A673 (cell line): ENCODE data around the gene SESN2. TPM values are rescaled to one million over a fixed set of nuclear protein-coding genes. Genes with fewer than 3 reads are reported as not detected.

Experiments used
- BruUV-seq: library from RNA; stranded (reverse); fragments of 400-500 nt; replicated peaks from 2 replicates; lab custom pipeline; 2021; lab: Mats Ljungman, UMichigan
- CTCF ChIA-PET: fragments of 300-600 bp; sonication (Branson Sonifier 250); formaldehyde crosslinking; loops from one replicate; lab custom pipeline; 2022; ENCODE audit warnings: antibody characterized with exemption; lab: Charles Lee
- POLR2A ChIA-PET: fragments of 300-600 bp; sonication (Branson Sonifier 250); formaldehyde crosslinking; loops from one replicate; lab custom pipeline; 2022; ENCODE audit warnings: antibody characterized with exemption; ENCODE audit not compliant: low non-redundant PET; lab: Charles Lee
- DNase-seq: peaks from one replicate; pipeline ENCODE4 v3.0.0-alpha.2; 2015; ENCODE audit warnings: low spot score
- H3K27ac ChIP-seq: fragments of 200-600 bp; sonication (generic); 2 replicates; pipeline ENCODE4 v1.5.1; 2016; ENCODE audit warnings: mixed run types, low read depth, mild to moderate bottlenecking, mixed read lengths, antibody characterized with exemption, low read length; ENCODE audit not compliant: poor library complexity, severe bottlenecking
- H3K27me3 ChIP-seq: fragments of 200-600 bp; sonication (generic); replicated peaks from 2 replicates; pipeline ENCODE4 v1.6.1; 2017; ENCODE audit warnings: mixed run types, low read depth, mild to moderate bottlenecking, mixed read lengths, antibody characterized with exemption, low read length; ENCODE audit not compliant: insufficient read depth, poor library complexity
- H3K36me3 ChIP-seq: fragments of 200-600 bp; sonication (generic); 2 replicates; pipeline ENCODE4 v1.6.1; 2016; ENCODE audit warnings: mixed run types, mild to moderate bottlenecking, mixed read lengths, antibody characterized with exemption, low read length; ENCODE audit not compliant: insufficient read depth, poor library complexity, severe bottlenecking
- H3K4me1 ChIP-seq: fragments of 200-600 bp; sonication (generic); 2 replicates; pipeline ENCODE4 v1.6.1; 2017; ENCODE audit warnings: mixed run types, mild to moderate bottlenecking, mixed read lengths, antibody characterized with exemption, low read length; ENCODE audit not compliant: insufficient read depth, poor library complexity, severe bottlenecking
- H3K4me3 ChIP-seq: fragments of 200-600 bp; sonication (generic); 2 replicates; pipeline ENCODE4 v1.5.1; 2016; ENCODE audit warnings: low read depth, mixed run types, mild to moderate bottlenecking, mixed read lengths, low read length; ENCODE audit not compliant: poor library complexity, severe bottlenecking
- H3K9me3 ChIP-seq: fragments of 200-600 bp; sonication (generic); 2 replicates; pipeline ENCODE4 v1.6.1; 2016; ENCODE audit warnings: mixed run types, low read depth, mild to moderate bottlenecking, mixed read lengths, antibody characterized with exemption, low read length; ENCODE audit not compliant: poor library complexity, severe bottlenecking
- EZH2 ChIP-seq: fragments of 200-600 bp; sonication (generic); IDR thresholded peaks from 2 replicates; pipeline ENCODE4 v1.6.1; 2017; ENCODE audit warnings: borderline replicate concordance, low read depth, mild to moderate bottlenecking, mixed read lengths, antibody characterized with exemption, low read length; ENCODE audit not compliant: poor library complexity, severe bottlenecking
- intact Hi-C: fragments of 100-400 bp; cut with micrococcal nuclease; formaldehyde crosslinking; loops from one replicate; pipeline ENCODE4 v1.10.0; 2022; ENCODE audit not compliant: unreplicated experiment
- total RNA-seq: library from RNA; stranded (reverse); gene quantifications from 2 replicates; pipeline ENCODE4 v1.2.3, GENCODE V29; 2021
- TF ChIP-seq, protein P1 (sequence below): fragments of 300-800, 200-600 bp; sonication (generic); conservative IDR thresholded peaks from 2 replicates; pipeline ENCODE4 v1.5.1; 2017; ENCODE audit warnings: low read depth, mild to moderate bottlenecking, antibody characterized with exemption, low read length, moderate library complexity, mixed read lengths

SESN2 gene
- total RNA-seq, 1 experiment from 2014 or later = 15.7 TPM

DNA sequence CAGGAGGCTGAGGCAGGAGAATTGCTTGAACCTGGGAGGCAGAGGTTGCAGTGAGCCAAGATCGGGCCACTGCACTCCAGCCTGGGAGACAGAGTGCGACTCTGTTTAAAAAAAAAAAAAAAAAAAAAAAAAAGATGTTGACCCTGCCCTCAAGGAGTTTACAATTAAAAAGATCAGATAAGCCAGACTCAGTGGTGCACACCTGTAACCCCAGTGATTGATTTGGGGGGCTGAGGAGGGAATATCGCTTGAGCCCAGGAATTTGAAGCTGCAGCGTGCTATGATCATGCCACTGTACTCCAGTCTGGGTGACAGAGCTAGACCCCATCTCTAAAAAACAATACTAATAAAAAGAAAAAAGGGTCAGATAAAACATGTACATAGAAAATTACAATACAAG is 1.6 kb upstream of the SESN2 start:
- TF ChIP-seq, protein P1, sequence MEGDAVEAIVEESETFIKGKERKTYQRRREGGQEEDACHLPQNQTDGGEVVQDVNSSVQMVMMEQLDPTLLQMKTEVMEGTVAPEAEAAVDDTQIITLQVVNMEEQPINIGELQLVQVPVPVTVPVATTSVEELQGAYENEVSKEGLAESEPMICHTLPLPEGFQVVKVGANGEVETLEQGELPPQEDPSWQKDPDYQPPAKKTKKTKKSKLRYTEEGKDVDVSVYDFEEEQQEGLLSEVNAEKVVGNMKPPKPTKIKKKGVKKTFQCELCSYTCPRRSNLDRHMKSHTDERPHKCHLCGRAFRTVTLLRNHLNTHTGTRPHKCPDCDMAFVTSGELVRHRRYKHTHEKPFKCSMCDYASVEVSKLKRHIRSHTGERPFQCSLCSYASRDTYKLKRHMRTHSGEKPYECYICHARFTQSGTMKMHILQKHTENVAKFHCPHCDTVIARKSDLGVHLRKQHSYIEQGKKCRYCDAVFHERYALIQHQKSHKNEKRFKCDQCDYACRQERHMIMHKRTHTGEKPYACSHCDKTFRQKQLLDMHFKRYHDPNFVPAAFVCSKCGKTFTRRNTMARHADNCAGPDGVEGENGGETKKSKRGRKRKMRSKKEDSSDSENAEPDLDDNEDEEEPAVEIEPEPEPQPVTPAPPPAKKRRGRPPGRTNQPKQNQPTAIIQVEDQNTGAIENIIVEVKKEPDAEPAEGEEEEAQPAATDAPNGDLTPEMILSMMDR = no peak
- TF ChIP-seq EZH2 = no peak
- no peaks in the 10 kb centered on the region for H3K36me3 ChIP-seq
- intact Hi-C loops = loop anchor here (2.0 kb wide), 1 partner anchor 71 kb away; the partner anchor contains the start of gene MED18
- H3K9me3 ChIP-seq = no peaks in the 10 kb centered on the region
- H3K27ac ChIP-seq = no peak overlapping the region
- ChIA-PET POLR2A (interaction anchor here (1.0 to 1.1 kb wide), 2 partner anchors 8 to 9 kb away, joined by 4 to 6 read pairs; no protein-coding TSS in a partner anchor), CTCF (no interaction called here)
- no peaks in the 10 kb centered on the region for H3K27me3 ChIP-seq
- BruUV-seq = no TSS peak
- no peak overlapping the region for H3K4me3 ChIP-seq
- H3K4me1 ChIP-seq = peaks cover 11% of the 10 kb centered on the region
- DNase-seq = no peak

DNA sequence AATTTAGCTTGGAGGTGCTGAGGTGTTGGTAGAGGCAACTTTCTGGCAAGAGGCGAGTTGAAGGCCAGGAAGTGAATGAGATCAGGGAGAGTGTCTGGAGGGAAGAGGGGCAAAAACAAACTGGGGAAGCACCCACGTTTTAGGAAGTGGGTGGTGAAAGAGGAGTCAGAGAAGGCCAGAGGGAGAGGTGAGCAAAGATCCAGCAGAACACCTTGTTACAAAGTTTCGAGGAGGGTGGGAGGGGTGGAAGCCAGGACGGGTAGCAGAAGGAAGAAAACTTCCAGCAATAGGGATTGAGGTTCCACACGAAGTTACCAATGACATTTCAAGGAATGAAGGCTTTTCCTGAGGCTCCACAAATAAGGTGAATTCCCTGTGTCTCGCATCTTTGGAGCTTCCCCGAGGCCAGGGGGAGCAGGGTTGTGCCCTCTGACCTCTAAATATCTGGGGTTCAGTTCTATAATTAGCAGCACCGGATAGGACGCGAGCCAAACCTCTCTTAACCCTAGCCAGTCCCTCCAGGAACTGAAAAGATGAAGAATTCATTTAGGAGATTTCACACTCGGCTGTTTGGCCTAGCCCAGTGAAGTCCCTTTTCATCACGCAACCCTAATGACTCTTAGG is 578 bp upstream of the SESN2 start:
- DNase-seq = no peak
- Histone ChIP-seq H3K27me3 (no peaks in the 10 kb centered on the region), H3K36me3 (no peaks in the 10 kb centered on the region), H3K27ac (peak overlapping the region; percentile 74), H3K4me1 (peaks cover 11% of the 10 kb centered on the region), H3K4me3 (peak overlapping the region; percentile 100), H3K9me3 (no peaks in the 10 kb centered on the region)
- intact Hi-C loops = loop anchor here (2.0 kb wide), 1 partner anchor 70 kb away; the partner anchor contains the start of gene MED18
- ChIA-PET CTCF (no interaction called here), POLR2A (interaction anchor here (1.0 to 2.5 kb wide), 3 partner anchors 9 to 10 kb away, joined by 4 to 10 read pairs (median 6); no protein-coding TSS in a partner anchor)
- no peak for TF ChIP-seq EZH2
- TF ChIP-seq, protein P1 = no peak
- TSS peak; percentile 81 for BruUV-seq

DNA sequence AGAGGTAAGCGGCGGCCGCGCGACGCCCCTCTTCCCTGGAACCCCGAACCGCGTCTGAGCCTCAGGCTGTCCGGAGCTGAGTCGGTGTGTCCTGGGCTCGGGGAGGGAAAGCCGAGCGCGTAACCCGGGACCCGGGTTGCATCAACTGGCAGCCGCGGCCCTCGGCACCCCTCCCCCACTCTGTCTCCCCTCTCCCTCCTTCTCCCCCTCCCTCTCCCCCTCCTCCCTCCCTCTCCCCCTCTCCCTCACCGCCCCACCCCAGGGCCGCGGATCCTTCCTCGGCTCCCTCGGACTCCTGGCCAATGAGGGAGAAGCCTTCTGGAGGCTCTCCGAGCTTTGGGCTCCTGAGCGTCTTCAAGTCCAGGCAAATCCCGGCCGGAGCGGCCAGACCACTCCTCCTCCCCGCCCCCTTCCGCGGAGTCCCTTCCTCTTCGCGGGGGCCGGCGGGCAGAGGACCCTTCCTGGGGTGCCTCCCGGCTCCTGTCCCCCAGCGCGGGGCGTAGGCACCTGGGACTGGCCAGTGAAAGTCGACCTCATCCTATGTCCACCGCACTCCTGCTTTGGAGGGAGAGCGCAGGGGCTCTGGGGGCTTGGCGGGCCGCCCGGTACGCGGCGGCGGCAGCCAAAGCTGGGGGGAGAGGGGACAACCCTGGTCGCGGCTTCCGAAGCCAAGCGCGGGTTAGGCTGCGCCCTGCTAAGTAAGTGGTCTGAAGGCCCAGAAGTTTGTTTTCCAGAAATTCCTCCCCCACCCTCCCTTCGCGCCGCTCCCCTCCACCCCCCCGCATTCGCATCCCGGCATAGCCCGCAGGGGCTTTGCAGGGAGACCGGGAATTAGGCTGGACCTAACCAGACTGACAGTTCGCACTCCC is 850 bp downstream of the SESN2 start:
- peaks cover 11% of the 10 kb centered on the region for H3K4me1 ChIP-seq
- peak overlapping the region; percentile 100 for H3K4me3 ChIP-seq
- no TSS peak for BruUV-seq
- POLR2A ChIA-PET = interaction anchor here (0.5 to 2.5 kb wide), 2 partner anchors 11 to 253 kb away, joined by 3 to 10 read pairs; no protein-coding TSS in a partner anchor
- DNase-seq = peak; percentile 56
- peak overlapping the region; percentile 92 for H3K27ac ChIP-seq
- CTCF ChIA-PET = interaction anchor here (1.1 kb wide), 1 partner anchor 12 kb away, joined by 5 read pairs; no protein-coding TSS in a partner anchor
- H3K27me3 ChIP-seq = no peaks in the 10 kb centered on the region
- TF ChIP-seq, protein P1 = no peak
- TF ChIP-seq EZH2 = no peak
- intact Hi-C loops = loop anchor here (2.0 kb wide), 1 partner anchor 69 kb away; the partner anchor contains the start of gene MED18
- no peaks in the 10 kb centered on the region for H3K36me3 ChIP-seq
- H3K9me3 ChIP-seq = no peaks in the 10 kb centered on the region
